IMR-90 (cell line): Measurements from ENCODE around the gene MAB21L4. TPM values are rescaled to one million over a fixed set of nuclear protein-coding genes. Genes with fewer than 3 reads are reported as not detected.

Experiments used
- ATAC-seq: fragments of 200-7000 bp; cut with Tn5 transposase; 2 replicates; pipeline ENCODE4 v1.9.1; 2020; ENCODE audit warnings: low read depth, mild to moderate bottlenecking, moderate library complexity
- BruUV-seq: library from RNA; stranded (reverse); fragments of 400-500 nt; replicated peaks from 2 replicates; lab custom pipeline; 2021; lab: Mats Ljungman, UMichigan
- CTCF ChIA-PET: fragments of 300-600 bp; formaldehyde crosslinking; extraction: SDS; loops from one replicate; lab custom pipeline; 2021; ENCODE audit warnings: antibody characterized with exemption; lab: Yijun Ruan, JAX
- POLR2A ChIA-PET: fragments of 300-600 bp; sonication (Branson Sonifier 250); formaldehyde crosslinking; loops from one replicate; lab custom pipeline; 2022; ENCODE audit warnings: antibody characterized with exemption; ENCODE audit not compliant: unreplicated experiment; lab: Charles Lee
- DNase-seq: peaks from one replicate; pipeline ENCODE4 v3.0.0; 2013
- H2AFZ ChIP-seq: replicated peaks from 2 replicates; pipeline ENCODE3; 2013; ENCODE audit warnings: low read length, mild to moderate bottlenecking; ENCODE audit not compliant: poor library complexity
- H2AK5ac ChIP-seq: 2 replicates; pipeline ENCODE4 v1.6.1; 2013; ENCODE audit warnings: low read depth, low read length, inconsistent platforms
- H2AK9ac ChIP-seq: replicated peaks from 2 replicates; pipeline ENCODE3; 2013; ENCODE audit warnings: mild to moderate bottlenecking, low read depth, low read length, moderate library complexity; ENCODE audit not compliant: poor library complexity
- H2BK120ac ChIP-seq: 2 replicates; pipeline ENCODE4 v1.6.1; 2013; ENCODE audit warnings: low read depth, low read length, inconsistent platforms
- H2BK15ac ChIP-seq: 3 replicates; pipeline ENCODE4 v1.6.1; 2013; ENCODE audit warnings: low read depth, low read length, inconsistent platforms
- H2BK20ac ChIP-seq: 2 replicates; pipeline ENCODE4 v1.6.1; 2013; ENCODE audit warnings: low read depth, mild to moderate bottlenecking, inconsistent platforms, low read length, moderate library complexity
- H2BK5ac ChIP-seq: 2 replicates; pipeline ENCODE4 v1.6.1; 2013; ENCODE audit warnings: mild to moderate bottlenecking, low read depth, low read length, inconsistent platforms; ENCODE audit not compliant: poor library complexity, severe bottlenecking
- H3K14ac ChIP-seq: replicated peaks from 2 replicates; pipeline ENCODE4 v1.6.1; 2013; ENCODE audit warnings: low read depth, low read length, inconsistent platforms
- H3K18ac ChIP-seq: 2 replicates; pipeline ENCODE4 v1.6.1; 2013; ENCODE audit warnings: low read depth, low read length, control low read depth
- H3K23ac ChIP-seq: 2 replicates; pipeline ENCODE4 v1.6.1; 2013; ENCODE audit warnings: low read depth, low read length, inconsistent platforms
- H3K27ac ChIP-seq: 2 replicates; pipeline ENCODE4 v1.5.1; 2013; ENCODE audit warnings: mild to moderate bottlenecking, control low read depth, low read length; ENCODE audit not compliant: insufficient read depth
- H3K27me3 ChIP-seq: 2 replicates; pipeline ENCODE4 v1.6.1; 2013; ENCODE audit warnings: low read length; ENCODE audit not compliant: control insufficient read depth, insufficient read depth
- H3K36me3 ChIP-seq: 2 replicates; pipeline ENCODE4 v1.6.1; 2013; ENCODE audit warnings: low read length, mixed read lengths; ENCODE audit not compliant: control insufficient read depth, insufficient read depth
- H3K4ac ChIP-seq: 2 replicates; pipeline ENCODE4 v1.6.1; 2013; ENCODE audit warnings: low read depth, low read length, inconsistent platforms
- H3K4me1 ChIP-seq: 2 replicates; pipeline ENCODE4 v1.6.1; 2013; ENCODE audit warnings: low read length, mixed read lengths; ENCODE audit not compliant: control insufficient read depth, insufficient read depth
- H3K4me2 ChIP-seq: 2 replicates; pipeline ENCODE4 v1.6.1; 2013; ENCODE audit warnings: low read depth, mild to moderate bottlenecking, control low read depth, low read length, moderate library complexity
- H3K4me3 ChIP-seq: 2 replicates; pipeline ENCODE4 v1.5.1; 2013; ENCODE audit warnings: low read depth, mild to moderate bottlenecking, control low read depth, low read length, moderate library complexity; ENCODE audit not compliant: insufficient read depth
- H3K56ac ChIP-seq: 2 replicates; pipeline ENCODE4 v1.6.1; 2013; ENCODE audit warnings: low read length, inconsistent platforms; ENCODE audit not compliant: insufficient read depth; ENCODE audit errors: extremely low read depth
- H3K79me1 ChIP-seq, 2 experiments: 2 replicates each; pipeline ENCODE4 v1.6.1; 2013; ENCODE audit warnings: low read length in 2 of 2, inconsistent platforms in 1 of 2, low read depth in 1 of 2
- H3K9ac ChIP-seq: 2 replicates; pipeline ENCODE4 v1.6.1; 2013; ENCODE audit warnings: low read depth, low read length, control low read depth
- H3K9me1 ChIP-seq: 2 replicates; pipeline ENCODE4 v1.6.1; 2013; ENCODE audit warnings: low read length, inconsistent platforms; ENCODE audit not compliant: insufficient read depth
- H3K9me3 ChIP-seq: 2 replicates; pipeline ENCODE4 v1.6.1; 2013; ENCODE audit warnings: low read length; ENCODE audit not compliant: control insufficient read depth, insufficient read depth
- H4K20me1 ChIP-seq: 2 replicates; pipeline ENCODE4 v1.6.1; 2013; ENCODE audit warnings: low read length, inconsistent platforms; ENCODE audit not compliant: insufficient read depth
- H4K5ac ChIP-seq: 2 replicates; pipeline ENCODE4 v1.6.1; 2013; ENCODE audit warnings: mild to moderate bottlenecking, low read depth, low read length, control low read depth
- H4K8ac ChIP-seq, 2 experiments: 2 replicates each; pipeline ENCODE4 v1.6.1; 2013; ENCODE audit warnings: low read depth in 2 of 2, low read length in 2 of 2, control low read depth in 1 of 2, inconsistent platforms in 1 of 2
- H4K91ac ChIP-seq: 2 replicates; pipeline ENCODE4 v1.6.1; 2013; ENCODE audit warnings: low read depth, low read length, inconsistent platforms; ENCODE audit not compliant: insufficient read depth
- FOS ChIP-seq: fragments of 150-350 bp; IDR thresholded peaks from 2 replicates; pipeline ENCODE4 v1.6.1; 2016; ENCODE audit warnings: low read depth, low read length
- MAFK ChIP-seq: IDR thresholded peaks from 2 replicates; pipeline ENCODE4 v1.6.1; 2012; ENCODE audit warnings: low read depth, low read length, improper control_type of control experiment
- MAZ ChIP-seq: IDR thresholded peaks from 2 replicates; pipeline ENCODE4 v1.6.1; 2012; ENCODE audit warnings: low read depth, mild to moderate bottlenecking, low read length, improper control_type of control experiment, moderate library complexity, borderline replicate concordance
- RCOR1 ChIP-seq: IDR thresholded peaks from 2 replicates; pipeline ENCODE4 v1.6.1; 2012; ENCODE audit warnings: mild to moderate bottlenecking, low read length, improper control_type of control experiment; ENCODE audit not compliant: insufficient replicate concordance
- WGBS, 2 experiments: methylation state at CpG; one replicate each; pipeline versions ENCODE4 v1.1.5 to v1.1.7; 2013; ENCODE audit warnings: missing lambda C conversion rate in 2 of 2; ENCODE audit not compliant: insufficient read length in 1 of 2; ENCODE audit errors: extremely low coverage in 2 of 2; 5-methylcytosine and 5-hydroxymethylcytosine counted together
- dilution Hi-C: fragments of 300-500 bp; cut with HindIII; formaldehyde crosslinking; loops from one replicate; pipeline ENCODE4 v1.14.3; 2018; ENCODE audit warnings: low sequenced_read_pairs; ENCODE audit not compliant: unreplicated experiment
- in situ Hi-C: fragments of 300-500 bp; cut with MboI; formaldehyde crosslinking; loops from 3 replicates; pipeline ENCODE4 v1.14.3; 2019; ENCODE audit warnings: low sequenced_read_pairs, inconsistent platforms, mixed read lengths
- intact Hi-C: fragments of 100-400 bp; cut with micrococcal nuclease; formaldehyde crosslinking; loops from 2 replicates; pipeline ENCODE4 v1.10.0; 2022
- polyA plus RNA-seq, 3 experiments: library from polyadenylated mRNA; depleted of rRNA; stranded (reverse); fragments of >200 nt; gene quantifications; 2 replicates each; pipeline ENCODE4 v1.2.3, GENCODE V29; 2012; ENCODE audit warnings: low replicate concordance in 1 of 3
- total RNA-seq: library from RNA; depleted of rRNA; stranded (reverse); fragments of >200 nt; gene quantifications from 2 replicates; pipeline ENCODE4 v1.2.3, GENCODE V29; 2012

The MAB21L4 gene
- total and polyA plus RNA-seq, 2 of the 4 experiments (the other 2 are of a cell fraction) = not detected

- Histone ChIP-seq H3K9me1 (peaks cover 3% of the 10 kb centered on the region; the same call in 1 of the 2 replicates), H3K4me2 (no peak overlapping the region), H3K79me1 (no peaks in the 10 kb centered on the region), H3K56ac (no peak overlapping the region), H2BK20ac (peak overlapping the region; percentile 80), H3K4ac (peak overlapping the region; percentile 84), H2BK15ac (peak overlapping the region; percentile 25; the same call in 1 of the 3 replicates), H3K36me3 (no peaks in the 10 kb centered on the region), H3K9ac (no peak overlapping the region), H2BK5ac (peak overlapping the region; percentile 78), H2AFZ (peak overlapping the region; percentile 87), H4K20me1 (no peaks in the 10 kb centered on the region), H3K9me3 (no peaks in the 10 kb centered on the region), H4K8ac (peak overlapping the region; percentile 20 to 91), H4K91ac (peak overlapping the region; percentile 80), H3K27ac (peak overlapping the region; percentile 28), H4K5ac (peak overlapping the region; percentile 0), H3K18ac (peak overlapping the region; percentile 17), H3K14ac (peak overlapping the region; percentile 64), H3K4me1 (peaks cover 38% of the 10 kb centered on the region), H3K27me3 (no peaks in the 10 kb centered on the region), H2AK5ac (peak overlapping the region; percentile 78), H3K4me3 (no peak overlapping the region), H2AK9ac (peak overlapping the region; percentile 18), H2BK120ac (peak overlapping the region; percentile 85), H3K23ac (peak overlapping the region; percentile 9)
- DNase-seq = peak; percentile 78
- ChIA-PET CTCF (no interaction called here), POLR2A (no interaction called here)
- intact Hi-C loops = loop anchor here (5.0 kb wide), 4 partner anchors 149 to 304 kb away; partner anchors contain the start of gene PPP1R7
- no TSS peak for BruUV-seq
- 82% methylated on average over 4 of the region's 21 CpGs; no CpG with 5 or more reads in 1 of the 2 experiments for WGBS, 2 experiments
- dilution Hi-C loops = no loop called here
- peak; percentile 12 for ATAC-seq
- TF ChIP-seq FOS (no peak), RCOR1 (no peak), MAZ (no peak), MAFK (no peak)
- in situ Hi-C loops = no loop called here
Measured at GRCh38 chr2:240912878-240913809, 17.2 kb upstream of the MAB21L4 start.
